AG04450 (cell line): ENCODE data around the gene PSMD4. TPM values are rescaled to one million over a fixed set of nuclear protein-coding genes. Genes with fewer than 3 reads are reported as not detected.

Experiments
- CTCF ChIA-PET: fragments of 300-600, 350-600 bp; formaldehyde crosslinking; extraction: SDS; loops from one replicate; lab custom pipeline; 2022; ENCODE audit warnings: antibody characterized with exemption, inconsistent platforms; lab: Charles Lee
- POLR2A ChIA-PET: fragments of 350-600 bp; formaldehyde crosslinking; extraction: SDS; loops from one replicate; lab custom pipeline; 2021; ENCODE audit warnings: antibody characterized with exemption, inconsistent platforms; lab: Yijun Ruan, JAX
- DNase-seq: peaks from one replicate; pipeline ENCODE4 v3.0.0-alpha.2; 2011; ENCODE audit warnings: low read depth, low spot score
- H3K27ac ChIP-seq: one replicate; pipeline ENCODE4 v1.5.1; 2012; ENCODE audit warnings: low read depth, low read length, control low read depth
- H3K27me3 ChIP-seq: one replicate; pipeline ENCODE4 v1.6.0; 2012; ENCODE audit warnings: low read length; ENCODE audit not compliant: control insufficient read depth, insufficient read depth
- H3K4me3 ChIP-seq: 2 replicates; pipeline ENCODE4 v1.5.1; 2011; ENCODE audit warnings: mild to moderate bottlenecking, low read depth, low read length, control low read depth
- H3K9me3 ChIP-seq: 2 replicates; pipeline ENCODE4 v1.5.1; 2012; ENCODE audit warnings: low read length; ENCODE audit not compliant: control insufficient read depth, insufficient read depth
- CTCF ChIP-seq: IDR thresholded peaks from 2 replicates; pipeline ENCODE4 v1.5.1; 2011; ENCODE audit warnings: low read depth, low read length, control low read depth, inconsistent platforms
- polyA plus RNA-seq: library from polyadenylated mRNA; depleted of rRNA; stranded (reverse); fragments of >200 nt; gene quantifications from 2 replicates; pipeline ENCODE4 v1.2.3, GENCODE V29; 2011

PSMD4 gene
- polyA plus RNA-seq, 1 experiment = 258 TPM

GRCh38 chr1:151255381-151255780 lies 847 bp downstream of the PSMD4 start:
- no peaks in the 10 kb centered on the region for H3K27me3 ChIP-seq
- no peaks in the 10 kb centered on the region; the same call in 1 of the 2 replicates for H3K9me3 ChIP-seq
- no peak for TF ChIP-seq CTCF
- ChIA-PET POLR2A (interaction anchor here (1.3 to 1.6 kb wide), 2 partner anchors 26 to 60 kb away, joined by 5 to 10 read pairs; partner anchors contain the start of gene ZNF687), CTCF (interaction anchor here (1.6 to 2.0 kb wide), 2 partner anchors 85 to 155 kb away, joined by 7 to 8 read pairs; no protein-coding TSS in a partner anchor)
- H3K27ac ChIP-seq = no peak overlapping the region
- DNase-seq = no peak
- H3K4me3 ChIP-seq = peak overlapping the region; percentile 84

- Histone ChIP-seq H3K27me3 (no peaks in the 10 kb centered on the region), H3K4me3 (no peak overlapping the region), H3K27ac (no peak overlapping the region), H3K9me3 (no peaks in the 10 kb centered on the region)
- CTCF ChIA-PET = interaction anchor here (3.4 kb wide), 1 partner anchor 8 kb away, joined by 15 read pairs; no protein-coding TSS in a partner anchor
- POLR2A ChIA-PET = no interaction called here
- no peak for TF ChIP-seq CTCF
- no peak for DNase-seq
Measured at GRCh38 chr1:151259351-151259750, 4.8 kb downstream of the PSMD4 start.

GRCh38 chr1:151265446-151266236 lies 11.1 kb downstream of the PSMD4 start:
- ChIA-PET CTCF (no interaction called here), POLR2A (no interaction called here)
- Histone ChIP-seq H3K4me3 (no peak overlapping the region), H3K27me3 (no peaks in the 10 kb centered on the region), H3K27ac (no peak overlapping the region), H3K9me3 (no peaks in the 10 kb centered on the region)
- DNase-seq = no peak
- TF ChIP-seq CTCF = no peak

- POLR2A ChIA-PET = no interaction called here
- H3K4me3 ChIP-seq = no peak overlapping the region
- H3K27ac ChIP-seq = no peak overlapping the region
- H3K9me3 ChIP-seq = no peaks in the 10 kb centered on the region
- CTCF ChIA-PET = interaction anchor here (0.5 kb wide), 1 partner anchor 72 kb away, joined by 4 read pairs; no protein-coding TSS in a partner anchor
- no peak for TF ChIP-seq CTCF
- H3K27me3 ChIP-seq = no peaks in the 10 kb centered on the region
- DNase-seq = no peak
Measured at GRCh38 chr1:151266315-151266714, 11.8 kb downstream of the PSMD4 start.

GRCh38 chr1:151266821-151267220 lies 12.3 kb downstream of the PSMD4 start:
- CTCF ChIA-PET = interaction anchor here (0.5 kb wide), 1 partner anchor 72 kb away, joined by 4 read pairs; no protein-coding TSS in a partner anchor
- TF ChIP-seq CTCF = no peak
- Histone ChIP-seq H3K9me3 (no peaks in the 10 kb centered on the region), H3K4me3 (no peak overlapping the region), H3K27ac (no peak overlapping the region), H3K27me3 (no peaks in the 10 kb centered on the region)
- no peak for DNase-seq
- POLR2A ChIA-PET = no interaction called here
